ENCODE results near the gene SPINT1.

Gene SPINT1

GRCh38 chr15:40893019-40893670 lies 49.3 kb downstream of the SPINT1 start:
- DNase-seq (ENCODE audit: low read depth in 2 of 2) = no peak

- DNase-seq (ENCODE audit: low read depth in 2 of 2) = peak; percentile 95 to 100
Measured at GRCh38 chr15:40893733-40894680, 50.2 kb downstream of the SPINT1 start, which contains the start of gene VPS18. TSS of gene VPS18 (plus strand) at chr15:40894450. CDS start at chr15:40894769, 319 bp downstream.

- DNase-seq (ENCODE audit: low read depth in 2 of 2) = no peak
Measured at GRCh38 chr15:40894681-40895448, 51.0 kb downstream of the SPINT1 start.

GRCh38 chr15:40899536-40900207 lies 55.8 kb downstream of the SPINT1 start:
- DNase-seq (ENCODE audit: low read depth in 2 of 2) = no peak

GRCh38 chr15:40900256-40901052 lies 56.6 kb downstream of the SPINT1 start:
- no peak for DNase-seq (ENCODE audit: low read depth in 2 of 2)

- no peak for DNase-seq (ENCODE audit: low read depth in 2 of 2)
Measured at GRCh38 chr15:40901053-40901443, 57.2 kb downstream of the SPINT1 start.

GRCh38 chr15:40902605-40903561 lies 59.0 kb downstream of the SPINT1 start:
- DNase-seq (ENCODE audit: low read depth in 2 of 2) = no peak

GRCh38 chr15:40904552-40905201 lies 60.8 kb downstream of the SPINT1 start:
- no peak for DNase-seq (ENCODE audit: low read depth in 2 of 2)

GRCh38 chr15:40906091-40906990 lies 62.5 kb downstream of the SPINT1 start:
- DNase-seq (ENCODE audit: low read depth in 2 of 2) = peak; percentile 42 to 64

- DNase-seq (ENCODE audit: low read depth in 2 of 2) = no peak
Measured at GRCh38 chr15:40906991-40907802, 63.3 kb downstream of the SPINT1 start.
